DMS153 (cell line): ENCODE results near the gene MAPK8.
"Not testable (repeated sequence)": the region's sequence is repeated elsewhere in the genome, so short reads cannot be mapped to it uniquely, and the experiment has no call there.

Source experiments
- DNase-seq: peaks from one replicate; lab custom pipeline; 2025; lab: John Stamatoyannopoulos, UW

The MAPK8 gene

DNA sequence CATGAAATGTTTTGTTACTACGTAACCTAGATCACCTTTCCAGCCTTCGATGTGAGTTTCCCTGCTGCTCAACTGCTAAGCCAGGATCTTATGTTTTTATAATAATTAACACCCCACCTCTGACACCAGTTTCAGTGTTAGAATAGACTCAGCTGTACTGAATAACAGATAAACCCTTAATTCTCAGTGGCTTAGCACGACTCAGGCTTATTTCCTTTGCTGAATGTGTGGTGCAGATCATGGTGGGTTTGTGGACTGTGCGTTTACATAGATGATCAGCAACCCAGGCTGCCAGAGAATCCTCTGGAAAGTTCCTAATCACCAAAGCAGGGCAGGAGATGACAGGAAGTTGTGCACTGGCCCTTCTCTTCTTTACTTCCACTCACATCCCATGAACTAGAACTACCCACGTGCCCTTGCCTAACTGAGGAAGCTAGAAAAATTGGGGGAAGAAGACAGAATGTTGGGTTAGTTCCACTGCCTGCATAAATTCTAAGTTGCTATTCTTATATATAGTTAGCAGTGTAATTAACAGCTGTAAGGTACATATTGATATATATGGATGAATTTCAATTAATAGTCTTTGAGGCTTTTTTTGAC is 111.8 kb downstream of the MAPK8 start:
- DNase-seq = no peak

DNA sequence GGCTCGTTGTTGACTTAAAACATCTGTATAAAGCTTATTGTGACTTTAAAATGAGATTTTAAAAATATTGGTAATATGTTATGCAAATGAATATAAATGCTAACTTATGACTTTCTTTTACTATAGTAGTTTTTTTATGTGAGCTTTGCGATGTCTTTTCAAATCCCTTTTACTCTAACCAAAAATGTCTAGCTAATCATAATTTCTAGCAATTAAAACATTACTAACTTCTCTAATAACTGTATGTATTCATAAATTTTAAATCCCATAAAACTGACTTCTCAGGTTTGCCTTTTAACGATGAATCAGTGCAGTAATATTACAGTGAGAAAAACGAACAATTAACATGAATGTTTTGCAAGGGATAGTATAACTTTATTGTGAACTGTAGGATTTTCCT is 113.2 kb downstream of the MAPK8 start:
- no peak for DNase-seq

DNA sequence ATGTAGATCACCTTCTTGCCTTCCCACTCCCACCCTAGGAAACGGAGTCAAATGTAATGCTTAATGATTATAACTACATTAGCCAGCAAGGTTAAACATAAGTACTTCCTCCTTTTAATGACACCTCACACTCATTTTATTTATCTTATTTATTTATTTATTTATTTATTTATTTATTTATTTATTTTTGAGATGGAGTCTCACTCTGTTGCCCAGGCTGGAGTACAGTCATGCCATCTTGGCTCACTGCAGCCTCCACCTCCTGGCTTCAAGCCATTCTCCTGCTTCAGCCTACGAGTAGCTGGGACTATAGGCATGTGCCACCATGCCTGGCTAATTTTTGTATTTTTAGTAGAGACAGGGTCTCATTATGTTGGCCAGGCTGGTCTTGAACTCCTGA is 115.4 kb downstream of the MAPK8 start:
- DNase-seq = not testable (repeated sequence)

DNA sequence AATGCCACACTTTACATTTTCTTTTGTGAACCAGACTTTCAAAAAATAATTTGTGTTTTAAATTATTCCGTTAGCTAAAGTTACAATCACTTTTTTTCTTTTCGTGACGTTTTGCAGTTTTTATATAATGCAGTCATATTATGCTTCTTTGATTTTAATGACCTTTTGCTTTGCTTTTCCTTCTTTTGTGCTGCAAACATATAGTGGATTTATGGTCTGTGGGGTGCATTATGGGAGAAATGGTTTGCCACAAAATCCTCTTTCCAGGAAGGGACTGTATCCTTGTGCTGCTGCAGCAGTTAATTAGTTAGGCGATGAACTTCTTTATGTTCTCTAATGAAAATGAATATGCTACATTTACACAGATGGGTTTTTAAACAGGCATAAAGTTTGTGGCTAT is 117.4 kb downstream of the MAPK8 start:
- no peak for DNase-seq

DNA sequence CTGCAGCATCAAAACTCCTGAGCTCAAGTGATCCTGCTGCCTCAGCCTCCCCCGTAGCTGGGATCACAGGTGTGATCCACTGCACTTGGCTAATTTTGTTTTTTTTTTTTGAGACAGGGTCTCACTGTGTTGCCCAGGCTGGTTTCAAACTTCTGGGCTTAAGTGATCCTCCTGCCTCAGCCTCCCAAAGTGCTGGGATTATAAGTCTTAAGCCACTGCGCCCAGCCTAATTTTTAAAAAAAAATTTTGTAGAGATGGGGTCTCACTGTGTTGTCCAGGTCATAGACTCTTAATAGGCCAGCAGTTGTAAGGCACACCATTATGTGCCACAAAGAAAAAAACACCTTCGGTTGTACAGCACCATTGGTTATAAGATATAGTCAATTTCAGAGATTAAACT is 122.4 kb downstream of the MAPK8 start:
- no peak for DNase-seq

DNA sequence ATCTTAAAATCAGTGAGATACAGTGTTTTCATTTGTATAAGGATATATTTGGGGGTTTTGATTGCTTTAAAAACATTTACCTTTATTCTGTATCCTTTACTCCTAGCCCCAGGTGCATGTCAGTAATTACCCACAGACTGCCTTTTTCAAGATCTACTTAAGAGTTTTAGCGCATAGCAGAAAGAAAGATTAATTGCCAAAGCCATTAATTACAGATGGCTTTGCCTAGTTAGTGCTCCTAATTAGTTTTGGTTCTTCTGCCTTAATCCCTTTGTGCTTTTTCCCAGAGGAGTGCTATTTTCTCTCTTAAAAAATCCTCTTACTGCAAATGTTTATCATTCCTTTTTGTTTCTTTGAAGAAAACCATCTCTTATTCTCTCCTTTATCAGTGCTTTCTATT is 122.8 kb downstream of the MAPK8 start:
- no peak for DNase-seq

DNA sequence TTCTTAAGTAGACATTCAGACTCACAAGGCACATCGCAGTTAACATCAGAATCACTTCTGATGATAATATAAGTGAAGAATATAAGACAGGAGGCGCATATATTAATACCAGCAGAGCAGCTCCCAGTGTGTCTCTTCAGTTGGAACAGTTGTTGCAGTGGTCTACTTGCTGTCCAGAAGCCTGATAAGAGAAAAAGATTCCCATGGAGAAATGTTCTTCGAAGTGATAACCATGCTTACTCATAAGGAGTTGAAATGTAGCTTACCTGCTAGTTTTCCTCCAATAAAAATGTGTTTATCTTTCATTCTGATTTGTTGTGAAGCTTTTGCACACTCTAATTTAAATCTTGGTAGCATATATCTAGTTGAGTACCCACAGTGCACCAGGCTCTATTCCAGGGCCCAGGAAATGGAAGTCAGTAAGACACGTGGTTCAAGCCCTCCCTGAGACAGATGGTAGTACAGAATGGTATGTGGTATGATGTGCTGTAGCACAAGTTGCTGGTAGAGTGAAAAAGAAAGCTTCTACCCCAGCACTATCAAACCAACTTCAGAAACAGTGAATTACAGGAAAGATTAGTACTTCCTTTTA is 124.0 kb downstream of the MAPK8 start:
- no peak for DNase-seq

DNA sequence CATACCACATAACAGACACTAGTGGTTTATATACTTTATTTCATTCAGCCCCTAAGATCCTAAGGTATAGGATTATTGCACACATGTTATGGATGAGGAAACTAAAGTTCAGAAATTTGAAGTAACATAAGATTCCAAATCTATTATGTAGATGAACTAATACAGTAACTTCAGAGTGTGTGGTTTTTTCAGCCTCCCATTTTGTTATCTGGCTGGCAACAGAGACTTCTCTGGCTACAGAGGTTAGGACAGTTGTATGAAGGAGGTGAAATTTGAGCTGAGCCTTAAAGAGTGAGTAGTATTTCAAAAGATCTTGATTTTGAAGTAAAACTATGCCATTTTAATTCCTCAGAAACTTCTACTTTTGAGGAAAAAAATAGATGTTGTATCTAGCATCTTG is 125.4 kb downstream of the MAPK8 start:
- no peak for DNase-seq

DNA sequence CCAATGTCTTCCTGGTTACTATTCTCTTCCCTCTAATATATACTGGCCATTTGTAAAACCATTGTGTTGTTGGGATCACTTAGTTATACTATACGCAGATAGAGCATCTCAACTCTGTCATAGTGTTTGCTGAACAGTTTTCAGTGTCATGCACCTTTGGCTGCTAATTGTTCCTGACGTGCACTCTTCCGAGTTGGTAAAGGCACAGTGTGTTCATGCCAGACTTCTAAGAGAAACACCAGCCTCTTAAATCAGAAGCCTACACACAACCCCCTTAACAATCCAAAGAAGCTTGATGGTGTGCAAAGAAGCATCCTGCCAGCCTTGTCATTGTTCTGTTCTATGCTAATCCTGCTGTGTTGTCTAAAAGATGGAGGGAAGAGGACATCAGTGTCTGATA is 131.1 kb downstream of the MAPK8 start:
- no peak for DNase-seq

DNA sequence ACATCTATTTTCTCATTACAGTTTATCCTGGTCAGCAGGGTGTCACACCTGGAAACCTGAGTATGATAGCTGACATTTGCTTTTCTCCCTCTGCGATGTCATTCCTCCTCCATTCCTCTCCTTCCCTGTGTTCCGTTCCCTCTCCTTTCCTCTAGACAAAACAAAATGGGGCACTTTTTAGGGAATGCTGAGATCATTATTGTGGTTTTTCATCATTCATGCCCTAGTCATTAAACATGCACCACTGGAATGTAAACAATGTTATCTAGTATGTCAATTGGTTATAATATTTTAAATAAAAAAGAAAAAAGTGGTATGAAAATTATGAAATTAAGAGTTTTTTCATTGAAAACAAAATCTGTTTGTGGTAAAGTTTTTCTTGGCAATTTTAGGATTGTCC is 132.6 kb downstream of the MAPK8 start:
- no peak for DNase-seq

DNA sequence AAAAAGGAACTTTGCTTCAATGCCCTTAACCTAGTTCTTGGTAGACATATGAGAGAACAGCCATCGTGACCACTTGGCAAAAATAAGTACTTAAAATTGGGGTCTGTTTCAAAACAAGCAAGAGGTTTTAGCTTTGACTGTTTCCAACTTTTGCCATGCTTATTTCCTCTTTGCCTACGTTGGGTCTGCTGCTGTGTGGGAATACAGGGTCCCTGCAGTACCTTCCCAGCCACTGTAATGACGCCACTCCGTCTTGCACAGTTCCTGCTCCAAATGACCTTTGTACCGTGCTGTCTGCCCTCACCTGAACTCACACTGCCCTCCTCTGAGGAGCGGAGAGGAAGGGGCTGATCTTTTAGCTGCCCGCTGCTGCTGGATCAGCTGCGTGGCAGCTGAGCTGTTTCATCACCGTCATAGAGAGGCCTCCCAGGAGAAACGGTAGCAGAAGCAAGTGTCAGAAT is 133.1 kb downstream of the MAPK8 start:
- DNase-seq = no peak

DNA sequence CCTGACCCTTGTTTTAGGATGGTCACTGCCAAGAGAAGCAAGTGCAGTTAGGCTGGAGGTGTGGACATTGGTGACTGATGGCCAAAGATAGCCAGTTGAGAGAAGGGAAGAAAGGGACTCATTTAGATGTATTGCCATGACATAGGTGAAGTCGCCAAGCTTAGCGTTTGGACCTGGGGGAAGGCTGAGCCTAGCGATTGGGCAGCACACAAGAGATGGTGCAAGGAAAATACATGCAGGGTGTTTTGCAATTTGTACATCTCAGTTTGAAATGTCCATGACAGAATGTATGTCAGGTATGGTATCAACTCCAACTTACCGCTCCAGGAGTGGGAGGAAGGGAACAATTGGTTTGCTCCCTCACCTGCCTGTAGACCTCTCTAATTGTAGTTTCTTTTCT is 134.3 kb downstream of the MAPK8 start:
- DNase-seq = no peak

DNA sequence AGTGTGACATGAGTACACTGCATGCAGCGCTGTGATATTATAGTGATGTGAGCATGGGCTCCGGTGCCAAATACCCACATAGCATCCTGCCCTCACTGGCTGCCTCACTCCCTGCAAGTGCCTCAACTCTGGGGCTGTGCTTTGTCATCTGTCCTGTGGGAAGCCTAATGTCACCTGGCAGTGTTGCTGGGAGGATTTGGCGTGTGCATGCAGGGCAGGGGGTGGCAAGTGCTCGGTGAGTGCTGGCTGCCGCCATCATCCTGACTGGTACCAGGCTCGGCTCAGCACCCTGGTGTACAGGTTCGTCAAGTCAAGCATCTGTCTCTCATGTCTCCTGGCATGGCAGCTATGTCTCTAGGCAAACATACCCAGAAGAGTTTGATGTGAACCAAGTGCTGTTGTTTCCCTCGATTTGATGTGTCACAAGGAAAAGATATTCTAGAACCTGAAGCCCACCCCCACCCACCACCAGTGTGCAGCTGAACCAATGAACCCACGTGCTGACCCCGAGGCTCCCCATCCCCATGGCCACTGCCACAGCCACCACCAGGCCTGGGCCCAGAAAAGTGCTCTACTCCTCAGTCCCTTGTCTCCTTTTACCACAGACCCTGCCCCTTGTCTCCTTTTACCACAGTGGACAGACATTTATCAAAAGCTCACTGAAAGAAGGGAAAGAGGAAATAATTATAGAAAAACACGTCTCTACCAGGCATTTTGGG is 135.8 kb downstream of the MAPK8 start:
- no peak for DNase-seq

DNA sequence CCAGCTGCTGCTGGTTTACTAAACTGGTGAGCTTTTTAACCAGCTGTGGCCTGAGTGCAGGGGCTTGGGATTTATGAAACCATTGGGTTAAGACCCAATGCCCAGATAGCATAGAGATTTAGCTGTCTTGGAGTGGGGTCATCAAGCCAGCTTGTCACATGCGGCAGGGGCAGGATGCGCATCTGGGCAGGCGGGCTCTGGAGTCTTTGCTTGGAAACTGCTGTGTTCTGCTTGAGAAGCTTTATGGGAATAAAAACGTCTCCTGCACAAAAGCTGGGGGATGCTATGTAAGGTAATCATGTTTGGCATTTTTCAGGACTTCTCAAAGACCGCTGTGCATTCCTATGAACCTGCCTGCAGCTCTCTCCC is 136.3 kb downstream of the MAPK8 start:
- no peak for DNase-seq

DNA sequence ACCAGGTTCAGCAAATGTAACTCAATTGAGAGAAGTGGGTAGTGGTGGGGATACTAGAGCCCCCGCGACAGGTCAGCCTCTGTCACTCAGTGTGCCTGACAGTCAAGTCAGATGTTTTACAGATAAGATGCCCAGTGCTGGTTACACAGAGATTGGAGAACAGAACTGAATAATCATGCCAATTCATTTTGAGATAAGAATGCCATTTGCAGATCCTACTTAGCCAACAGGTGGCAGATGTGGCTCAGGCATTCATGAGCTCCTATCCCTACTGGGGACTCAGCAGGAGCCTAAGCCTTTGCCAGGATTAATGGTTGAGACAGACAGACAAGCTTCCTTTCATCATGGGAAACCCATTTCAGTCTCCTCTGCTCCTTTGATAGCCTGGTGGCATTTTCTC is 137.8 kb downstream of the MAPK8 start:
- peak; percentile 35 for DNase-seq

DNA sequence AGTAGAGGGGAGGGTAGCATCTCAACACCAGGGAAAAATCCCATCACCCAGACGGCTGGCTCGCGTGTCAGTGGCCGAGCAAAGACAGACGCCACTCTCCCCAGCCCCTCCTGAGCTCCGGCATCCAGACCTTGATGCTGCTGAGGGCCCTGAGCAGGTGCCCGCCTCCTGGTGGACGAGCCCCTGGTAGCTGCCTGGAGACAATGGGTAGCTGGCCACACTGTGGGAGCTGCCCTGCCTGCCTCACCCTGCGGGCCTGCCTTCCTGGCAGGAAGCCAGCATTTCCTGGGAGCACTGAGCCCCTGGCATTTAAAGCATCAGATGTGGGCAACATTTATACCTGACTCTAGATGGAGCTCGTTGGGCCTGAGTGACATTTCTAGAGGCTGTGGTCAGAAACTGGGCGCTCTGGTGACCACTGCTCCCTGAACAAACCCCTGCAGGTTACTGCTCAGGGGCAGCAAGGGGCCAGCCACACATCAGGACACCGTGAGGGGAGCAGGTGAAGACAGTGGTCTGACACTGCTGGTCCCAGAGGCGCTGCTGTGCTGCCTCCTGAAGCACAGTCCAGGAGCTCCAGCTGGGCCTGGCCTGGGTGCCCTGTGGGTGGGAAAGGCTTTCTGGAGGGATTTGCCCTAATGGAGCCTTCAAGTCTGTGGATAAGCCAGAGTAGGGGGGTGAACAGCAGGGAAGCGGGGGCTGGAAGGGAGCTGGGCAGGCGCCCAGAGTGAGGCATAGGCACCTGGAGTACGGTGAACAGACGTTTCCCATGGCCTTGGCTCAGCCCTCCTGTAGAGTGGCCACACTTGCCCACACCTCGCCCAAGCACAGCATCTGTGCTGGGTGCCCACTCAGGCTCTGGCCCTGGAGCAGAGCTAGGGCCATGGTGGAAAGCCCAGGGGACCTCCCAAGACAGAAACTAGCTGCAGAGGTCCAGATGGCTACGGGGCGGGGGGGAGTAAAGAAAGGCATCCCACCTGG is 138.7 kb downstream of the MAPK8 start:
- peak; percentile 67 for DNase-seq

DNA sequence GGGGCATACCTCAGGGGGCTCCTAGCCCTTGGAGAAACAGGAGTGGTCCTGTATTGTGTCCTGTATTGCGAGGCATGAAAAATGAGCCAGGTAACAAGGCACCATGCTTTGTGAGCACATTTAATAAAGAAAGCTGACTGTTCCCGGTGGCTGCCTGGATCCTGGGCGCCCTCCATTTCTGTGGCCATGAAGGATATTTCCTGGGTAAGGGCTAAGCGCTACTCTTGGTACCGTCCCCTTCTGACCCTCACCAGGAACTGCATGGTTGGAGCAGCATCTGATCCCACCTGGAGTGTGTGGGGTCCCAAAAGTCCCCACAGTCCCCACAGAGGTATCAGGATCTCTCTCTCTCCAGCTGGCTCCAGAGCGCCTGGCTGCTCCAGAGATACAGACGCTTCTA is 139.5 kb downstream of the MAPK8 start:
- no peak for DNase-seq

DNA sequence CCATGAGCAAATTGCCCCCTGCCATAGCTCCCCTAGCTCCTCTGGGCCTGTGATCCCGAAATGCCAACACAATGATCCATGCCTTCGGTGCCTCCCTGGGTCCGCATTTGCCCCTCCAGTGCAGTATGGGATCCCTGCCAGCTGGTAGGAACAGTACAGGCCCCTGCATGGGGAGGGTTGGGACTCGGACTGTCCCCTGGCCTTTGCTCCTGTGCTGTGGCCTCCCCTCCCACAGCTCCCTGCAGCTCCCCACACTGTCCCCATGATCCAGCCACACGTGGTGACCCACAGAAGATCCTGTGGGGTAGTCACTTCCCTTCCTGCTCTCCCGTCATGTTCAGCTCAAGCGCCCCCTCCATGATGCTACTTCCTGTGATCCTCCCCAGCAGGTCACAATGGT is 140.3 kb downstream of the MAPK8 start:
- no peak for DNase-seq

DNA sequence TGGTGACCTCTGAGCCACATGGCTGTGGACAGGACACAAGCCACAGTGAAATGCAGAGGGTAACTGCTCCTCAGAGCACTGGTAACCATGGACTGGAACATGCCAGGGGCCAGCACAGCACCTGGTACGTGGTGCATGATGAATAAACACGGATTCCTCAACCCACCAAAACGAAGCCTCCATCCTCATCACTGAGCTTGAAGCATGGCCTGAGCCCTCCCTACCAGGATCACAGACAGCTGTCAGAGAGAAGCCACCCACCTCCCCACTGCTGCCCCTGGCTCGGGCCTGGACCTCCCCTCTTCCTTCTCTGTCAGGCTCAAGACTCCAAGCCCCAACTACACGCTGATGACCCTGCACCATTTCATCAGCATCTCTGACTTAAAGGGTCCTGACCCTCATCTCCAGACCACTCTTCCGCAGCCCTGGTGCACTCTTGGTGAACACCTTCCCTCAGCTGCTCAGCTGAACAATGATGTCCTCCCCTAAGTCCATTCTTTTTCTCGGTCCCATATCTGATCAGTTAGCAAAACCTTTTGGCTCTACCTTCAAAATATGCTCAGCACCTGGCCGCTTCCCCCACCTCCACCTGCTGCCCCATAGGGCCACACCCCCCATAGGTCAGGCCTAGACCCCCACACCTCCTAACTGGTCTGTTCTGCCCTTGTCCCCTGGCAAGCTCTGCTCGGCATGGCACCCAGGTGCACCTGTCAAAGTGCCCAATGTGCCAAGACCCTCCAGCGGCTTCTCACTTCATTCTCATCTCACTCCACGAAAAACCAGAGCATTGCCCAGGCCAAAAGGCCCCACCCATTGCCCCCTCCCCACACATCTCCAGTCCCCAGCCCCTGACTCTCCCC is 141.1 kb downstream of the MAPK8 start:
- DNase-seq = no peak

DNA sequence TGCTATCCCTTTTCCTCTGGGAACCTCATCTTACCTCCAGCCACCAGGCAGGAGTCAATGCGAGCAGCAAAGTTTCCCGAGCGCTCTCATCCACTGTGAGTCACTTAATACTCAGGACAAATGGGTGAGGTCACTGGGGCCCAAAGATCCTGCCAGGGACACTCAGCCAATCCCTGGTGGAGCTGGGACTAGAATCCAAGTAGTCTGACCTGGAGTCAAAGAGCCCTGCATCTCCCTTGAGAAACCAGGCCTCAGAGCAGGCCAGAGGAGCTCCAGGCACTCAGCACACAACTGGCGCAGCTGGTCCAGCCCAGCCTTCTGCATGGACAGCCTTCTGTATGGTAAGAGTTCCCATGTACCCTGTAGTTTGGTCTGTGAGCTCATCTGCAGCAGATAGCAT is 142.3 kb downstream of the MAPK8 start:
- no peak for DNase-seq

DNA sequence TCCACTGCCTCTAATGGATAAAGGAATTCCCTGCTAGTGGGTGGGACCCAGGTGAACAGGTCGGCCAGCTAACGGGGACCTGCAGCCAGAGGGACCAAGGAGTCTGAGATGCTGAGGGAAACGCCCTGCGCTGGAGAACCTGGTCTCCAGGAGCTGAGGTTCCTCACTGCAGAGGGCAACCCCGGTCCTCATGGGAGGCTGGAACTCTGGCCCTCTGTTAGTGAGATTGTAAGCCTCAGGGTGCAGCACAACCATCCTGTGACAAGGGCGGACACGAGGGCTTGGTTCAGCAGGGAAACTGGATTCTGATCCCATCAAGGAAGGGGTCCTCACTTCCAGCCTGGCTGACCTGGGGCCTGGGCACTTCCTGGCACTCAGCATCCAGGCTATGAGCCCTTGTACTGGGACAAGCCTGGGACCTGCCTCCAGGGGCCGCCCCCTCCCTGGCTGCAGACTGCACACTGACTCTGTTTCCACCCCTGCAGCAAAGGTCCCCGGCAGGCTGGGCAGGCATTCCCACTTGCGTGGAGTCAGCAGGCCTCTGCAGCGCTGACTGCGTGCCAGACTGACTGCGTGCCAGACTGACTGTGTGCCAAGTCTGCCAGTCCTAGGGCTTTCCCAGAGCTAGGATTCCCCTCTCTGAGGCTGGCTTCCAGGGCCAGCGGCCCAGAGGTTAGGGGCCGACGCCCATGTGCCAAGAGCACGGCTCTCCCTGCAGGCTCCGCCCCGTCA is 143.2 kb downstream of the MAPK8 start:
- DNase-seq = no peak
